NCI-H2196 treated with DMSO at 0.1 percent for 48 hours (cell line): ENCODE measurements around the gene C9orf85.
"Not testable (repeated sequence)": the region's sequence is repeated elsewhere in the genome, so short reads cannot be mapped to it uniquely, and the experiment has no call there.

Source experiments
- DNase-seq: peaks from one replicate; lab custom pipeline; 2025; ENCODE audit not compliant: unreplicated experiment; lab: John Stamatoyannopoulos, UW

Gene C9orf85

GRCh38 chr9:71911061-71911907 lies at the start of gene C9orf85, which contains the start of gene ABHD17B:
Gene C9orf85 (plus strand): TSS chr9:71911639. CDS start chr9:71911735, 96 bp downstream.
Gene ABHD17B (minus strand): TSS chr9:71911193. CDS start chr9:71875080, 36,113 bp downstream.
- DNase-seq: peak; percentile 98

- no peak for DNase-seq
Measured at GRCh38 chr9:71863631-71864030, 47.8 kb upstream of the C9orf85 start.

DNA sequence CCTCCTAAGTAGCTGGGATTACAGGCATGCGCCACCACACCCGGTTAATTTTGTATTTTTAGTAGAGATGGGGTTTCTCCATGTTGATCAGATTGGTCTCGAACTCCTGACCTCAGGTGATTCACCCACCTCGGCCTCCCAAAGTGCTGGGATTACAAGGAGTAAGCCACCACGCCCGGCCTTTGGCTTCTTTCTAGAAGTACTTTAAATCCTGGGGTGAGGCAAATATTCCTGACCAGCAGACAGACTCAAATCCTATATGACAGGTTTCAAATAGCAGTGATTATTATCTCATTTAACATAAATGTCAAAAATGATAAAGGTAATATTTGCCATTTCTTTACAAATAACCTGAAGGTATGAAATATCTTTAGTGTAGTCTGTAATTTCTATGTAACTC lies 36.1 kb upstream of the C9orf85 start:
- no peak for DNase-seq

- no peak for DNase-seq
Measured at GRCh38 chr9:71876106-71876505, 35.3 kb upstream of the C9orf85 start.

- DNase-seq: no peak
Measured at GRCh38 chr9:71876829-71877228, 34.6 kb upstream of the C9orf85 start.

GRCh38 chr9:71878327-71879274 lies 32.8 kb upstream of the C9orf85 start:
- no peak for DNase-seq

DNA sequence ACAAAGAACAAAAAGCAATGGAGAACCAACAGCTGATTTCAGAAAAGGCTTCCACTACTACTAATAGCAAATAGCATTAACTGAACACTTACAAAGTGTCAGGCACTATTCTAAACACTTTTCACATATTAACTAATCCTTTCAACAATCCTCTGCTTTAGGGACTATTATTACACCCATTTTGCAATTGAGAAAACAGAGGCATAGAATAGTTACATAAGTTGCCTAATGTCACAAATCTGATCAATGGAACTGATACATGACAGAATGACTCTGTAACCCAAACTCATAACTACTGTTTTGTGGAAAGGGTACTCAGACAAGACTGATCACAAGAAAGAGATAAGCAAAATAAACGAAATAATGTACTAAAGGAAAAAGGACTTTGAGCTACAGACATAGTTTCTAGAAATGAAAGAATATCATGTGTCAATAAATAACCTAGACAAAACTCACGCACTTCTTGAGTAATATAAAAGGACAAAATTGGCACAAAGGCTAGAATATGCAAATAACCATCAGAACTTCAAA lies 31.7 kb upstream of the C9orf85 start:
- no peak for DNase-seq

DNA sequence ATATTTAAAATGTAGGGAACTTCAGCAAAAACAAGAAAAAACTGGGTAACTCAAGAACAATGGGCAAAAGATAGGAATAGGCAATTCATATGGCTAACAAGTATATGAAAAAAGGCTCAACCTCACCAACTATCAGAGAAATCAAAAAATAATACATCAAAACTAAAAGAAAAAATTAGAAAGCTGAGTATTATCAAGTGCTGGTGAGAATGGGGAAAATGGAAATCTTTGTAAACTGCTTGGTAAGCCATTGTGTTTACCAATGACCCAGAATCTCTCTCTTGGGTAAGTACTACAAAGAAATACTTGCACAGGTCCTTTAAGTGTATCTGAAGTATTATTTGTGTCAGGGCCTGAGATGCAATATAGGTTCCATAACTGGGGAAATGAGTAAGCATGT lies 27.4 kb upstream of the C9orf85 start:
- DNase-seq: no peak

DNA sequence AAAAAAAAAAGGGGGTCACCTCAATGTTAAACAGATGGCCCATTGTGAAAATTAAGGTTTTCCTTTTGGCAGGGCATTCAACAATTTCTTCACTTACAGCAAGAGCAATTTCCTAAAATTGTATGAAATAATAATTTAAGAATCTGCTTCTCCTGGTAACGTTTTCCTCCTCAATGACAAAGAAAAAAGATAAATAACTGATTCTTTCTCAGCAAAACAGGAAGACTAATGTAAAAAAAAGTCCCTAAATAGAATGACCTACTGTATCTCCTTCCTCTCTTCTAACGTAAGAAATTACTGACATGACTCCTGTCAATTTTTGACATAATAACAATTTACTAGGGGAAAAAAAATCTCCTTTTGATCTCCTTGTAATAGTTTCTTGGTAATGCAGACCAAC lies 26.0 kb upstream of the C9orf85 start:
- DNase-seq: no peak

DNA sequence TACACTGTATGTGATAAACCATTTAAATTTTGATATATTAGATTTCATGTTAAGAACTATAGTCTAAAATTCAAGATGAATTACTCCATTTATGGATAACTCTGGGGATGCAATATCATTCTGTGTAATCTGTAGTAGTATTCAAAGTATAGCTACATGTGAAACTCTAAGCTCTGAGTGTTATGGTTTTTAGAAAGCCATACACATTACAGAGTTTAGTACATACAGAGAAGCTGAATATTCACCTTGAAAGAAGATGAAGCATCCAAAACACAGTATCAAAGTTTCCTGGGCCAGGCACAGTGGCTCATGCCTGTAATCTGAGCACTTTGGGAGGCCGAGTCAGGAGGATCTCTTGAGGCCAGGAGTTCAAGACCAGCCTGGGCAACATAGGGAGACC lies 25.4 kb upstream of the C9orf85 start:
- no peak for DNase-seq

DNA sequence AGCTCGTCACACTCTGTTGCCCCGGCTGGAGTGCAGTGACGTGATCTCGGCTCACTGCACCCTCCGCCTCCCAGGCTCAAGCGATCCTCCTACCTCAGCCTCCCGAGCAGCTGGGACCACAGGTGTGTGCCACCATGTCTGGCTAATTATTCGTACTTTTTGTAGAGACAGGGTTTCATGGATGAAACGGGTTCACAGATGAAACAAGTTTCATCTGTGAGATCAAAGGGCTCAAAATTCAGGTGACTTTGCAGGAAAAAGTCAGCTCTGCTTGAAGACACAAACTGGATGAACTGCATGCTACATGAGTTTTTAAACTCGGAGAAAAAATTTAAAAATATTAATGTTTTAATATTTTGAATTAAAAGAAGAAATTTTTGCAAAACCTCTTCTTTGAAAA lies 24.9 kb upstream of the C9orf85 start:
- no peak for DNase-seq

DNA sequence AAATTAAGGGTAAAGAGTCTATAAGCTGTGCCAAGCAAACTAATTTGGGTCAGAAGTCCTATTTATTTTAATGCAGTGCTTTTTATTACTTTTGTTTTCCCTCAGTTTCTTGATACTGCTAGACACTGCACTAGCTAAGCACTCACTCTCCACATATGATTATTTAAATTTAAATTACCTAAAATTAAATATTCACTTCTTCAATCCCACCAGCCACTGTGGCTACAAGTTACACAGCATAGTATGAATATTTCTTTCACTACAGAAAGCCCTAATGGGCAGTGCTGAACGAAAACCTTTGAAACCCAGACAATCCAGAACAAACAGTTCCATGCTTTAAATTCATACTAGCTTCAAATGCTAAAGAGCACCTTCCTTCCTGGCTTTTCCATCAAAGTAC lies 24.1 kb upstream of the C9orf85 start:
- DNase-seq: no peak

- DNase-seq: no peak
Measured at GRCh38 chr9:71890042-71890679, 21.3 kb upstream of the C9orf85 start.

DNA sequence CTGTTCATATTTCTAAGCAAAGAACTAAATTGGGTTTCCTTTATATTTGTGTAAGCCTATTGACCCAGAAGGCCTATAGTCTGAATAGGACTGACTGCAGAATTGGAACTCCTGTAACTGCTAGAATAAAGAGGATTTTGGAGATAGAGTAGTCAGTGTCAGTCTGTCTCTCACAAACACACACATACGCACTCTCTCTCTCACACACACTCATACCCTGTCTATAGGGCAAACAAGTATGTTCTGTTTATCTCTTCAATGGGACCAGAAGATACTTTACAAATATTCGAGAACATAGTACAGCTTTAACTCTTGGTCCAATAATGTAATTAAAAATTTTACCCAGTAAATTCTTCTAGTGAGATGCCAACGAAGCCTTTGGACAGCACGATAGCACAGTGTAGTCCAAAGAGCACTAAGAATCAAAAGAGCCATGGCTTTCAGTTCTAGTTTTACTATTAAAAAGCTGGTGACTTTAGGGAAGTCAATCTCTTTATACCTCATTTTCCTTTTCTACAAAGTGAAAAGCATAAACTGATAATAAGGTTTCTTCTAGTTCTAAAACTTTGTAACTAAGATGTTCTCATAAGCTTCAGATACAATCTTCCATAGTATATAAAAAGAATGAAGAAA lies 19.8 kb upstream of the C9orf85 start:
- no peak for DNase-seq

- DNase-seq: no peak
Measured at GRCh38 chr9:71895117-71895516, 16.3 kb upstream of the C9orf85 start.

GRCh38 chr9:71895955-71896354 lies 15.5 kb upstream of the C9orf85 start:
- no peak for DNase-seq

- no peak for DNase-seq
Measured at GRCh38 chr9:71896761-71897160, 14.7 kb upstream of the C9orf85 start.

DNA sequence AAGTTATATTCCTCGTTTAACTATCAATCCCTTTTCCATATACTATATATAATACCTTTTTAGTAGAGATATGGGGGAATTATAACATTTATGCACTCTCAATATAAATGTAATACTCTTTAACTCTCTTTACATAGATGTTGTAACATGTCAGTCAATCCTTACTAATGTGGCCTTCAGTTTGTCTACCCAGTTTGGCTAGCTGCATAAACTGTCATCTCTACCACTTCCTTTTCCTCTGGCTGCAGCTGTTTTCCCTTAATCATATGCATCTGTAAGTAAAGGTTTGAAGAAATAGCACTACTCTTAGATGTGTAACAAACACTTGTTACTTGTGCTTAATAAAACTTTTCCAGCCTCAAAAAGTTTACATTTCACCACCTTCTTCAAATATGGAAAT lies 13.9 kb upstream of the C9orf85 start:
- DNase-seq: no peak

- not testable (repeated sequence) for DNase-seq
Measured at GRCh38 chr9:71898756-71899155, 12.7 kb upstream of the C9orf85 start.
